Measurements from ENCODE around the gene RNF224.

Gene RNF224

GRCh38 chr9:137182836-137183235, 44.5 kb upstream of the RNF224 start:
- no peak for DNase-seq (ENCODE audit: extremely low read depth, low read depth)
- TF ChIP-seq CTCF (IDR thresholded peaks at IDR 0.05; ENCODE audit: low read depth, low read length, missing control alignments), result no peak
- no peak overlapping the region for H3K4me3 ChIP-seq (replicated peaks; ENCODE audit: low read depth, low read length)

- TF ChIP-seq CTCF (IDR thresholded peaks at IDR 0.05; ENCODE audit: low read depth, low read length, missing control alignments), result no peak
- no peak for DNase-seq (ENCODE audit: extremely low read depth, low read depth)
- H3K4me3 ChIP-seq (replicated peaks; ENCODE audit: low read depth, low read length), result no peak overlapping the region
Observed at GRCh38 chr9:137183980-137184595, 43.2 kb upstream of the RNF224 start.

DNA sequence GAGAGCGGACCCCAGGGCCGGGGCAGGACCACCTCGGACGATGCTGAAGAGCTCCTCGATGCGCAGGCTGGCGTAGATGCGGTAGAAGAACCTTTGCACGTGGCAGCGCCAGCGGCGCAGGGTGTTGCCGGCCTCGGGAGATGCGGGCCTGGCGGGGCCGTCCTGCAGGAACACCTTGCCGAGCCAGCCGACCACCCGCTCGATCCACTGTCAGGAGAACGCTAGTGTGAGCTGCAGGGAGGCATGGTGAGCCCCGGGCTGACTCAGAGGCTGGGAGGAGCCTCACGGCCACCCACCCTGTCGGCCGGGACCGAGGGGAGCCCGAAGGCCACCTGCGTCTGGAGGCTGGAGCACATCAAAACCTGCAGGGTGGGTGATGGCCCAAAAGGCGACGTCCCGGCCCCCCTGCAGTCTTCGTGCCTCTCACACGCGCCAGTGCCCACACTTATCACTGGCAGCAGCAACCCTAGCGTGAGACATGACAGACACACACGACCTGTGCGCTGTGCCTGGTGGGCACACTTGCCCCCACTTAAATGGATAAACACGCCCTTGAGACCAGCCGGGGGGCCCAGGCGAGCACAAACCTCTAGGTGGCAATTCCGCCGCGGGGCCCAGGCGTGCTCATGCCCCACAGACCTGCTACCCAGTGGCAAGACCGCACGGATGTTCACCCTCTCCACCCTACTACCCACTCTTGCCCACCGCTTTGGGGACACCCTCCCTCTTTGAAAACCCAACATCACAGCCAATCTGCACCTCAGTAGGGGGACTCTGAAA, 42.2 kb upstream of the RNF224 start:
- no peak for TF ChIP-seq CTCF (IDR thresholded peaks at IDR 0.05; ENCODE audit: low read depth, low read length, missing control alignments)
- no peak for DNase-seq (ENCODE audit: extremely low read depth, low read depth)
- H3K4me3 ChIP-seq (replicated peaks; ENCODE audit: low read depth, low read length), result no peak overlapping the region

- no peak for TF ChIP-seq CTCF (IDR thresholded peaks at IDR 0.05; ENCODE audit: low read depth, low read length, missing control alignments)
- H3K4me3 ChIP-seq (replicated peaks; ENCODE audit: low read depth, low read length), result no peak overlapping the region
Observed at GRCh38 chr9:137185921-137186320, 41.4 kb upstream of the RNF224 start.

DNA sequence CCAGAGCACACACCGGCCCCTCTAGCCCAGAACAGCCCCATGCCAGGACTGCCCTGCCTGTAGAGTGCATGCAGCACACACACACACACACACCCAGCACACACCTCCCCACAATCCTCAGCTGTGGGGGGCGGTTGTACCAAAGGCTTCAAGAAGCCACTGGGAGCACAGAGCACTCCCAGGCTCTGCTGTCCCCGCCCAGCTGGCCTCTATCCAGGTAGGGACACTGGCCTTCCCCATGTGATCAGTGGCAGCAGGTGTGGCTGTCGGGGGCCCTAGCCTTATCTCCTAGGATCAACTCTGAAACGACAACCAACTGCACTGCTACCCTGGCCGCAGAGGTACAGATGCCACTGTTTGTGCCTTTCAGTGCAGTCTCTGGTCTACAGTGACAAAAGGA, 40.9 kb upstream of the RNF224 start:
- no peak for TF ChIP-seq CTCF (IDR thresholded peaks at IDR 0.05; ENCODE audit: low read depth, low read length, missing control alignments)
- DNase-seq (ENCODE audit: extremely low read depth, low read depth), result no peak
- H3K4me3 ChIP-seq (replicated peaks; ENCODE audit: low read depth, low read length), result no peak overlapping the region

More at GRCh38 chr9:137185921-137186320, 41.4 kb upstream of the RNF224 start:
- DNase-seq (ENCODE audit: extremely low read depth, low read depth), result no peak

DNA sequence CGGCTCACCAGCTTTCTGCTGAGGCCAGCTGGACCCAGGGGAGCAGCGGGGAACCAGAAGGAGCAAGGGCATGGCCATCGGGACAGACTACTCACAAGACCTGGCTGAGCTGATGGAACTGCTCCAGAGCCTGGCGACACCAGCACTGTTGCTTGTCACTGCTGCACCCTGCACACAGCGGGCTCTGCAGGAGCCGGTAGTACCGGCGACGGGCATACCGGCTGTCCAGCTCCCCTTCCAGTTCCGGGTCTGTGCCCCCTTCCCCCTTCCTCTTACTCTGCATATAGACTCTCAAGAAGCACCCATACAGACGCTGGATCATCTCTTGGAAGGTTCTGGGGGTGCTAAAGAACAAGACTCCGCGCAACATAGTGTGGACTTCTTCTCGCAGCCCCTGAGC, 39.9 kb upstream of the RNF224 start:
- no peak for TF ChIP-seq CTCF (IDR thresholded peaks at IDR 0.05; ENCODE audit: low read depth, low read length, missing control alignments)
- DNase-seq (ENCODE audit: extremely low read depth, low read depth), result no peak
- peak overlapping the region; percentile 94 for H3K4me3 ChIP-seq (replicated peaks; ENCODE audit: low read depth, low read length)

Measured in HFF-Myc (cell line).